SK-N-MC (cell line): ENCODE results near the gene BAHCC1.

ENCODE experiments used
- DNase-seq: peaks from one replicate; pipeline ENCODE4 v3.0.0-alpha.2; 2011; ENCODE audit warnings: low read depth, low spot score
- H3K27ac ChIP-seq: fragments of 200-600 bp; sonication (generic); 2 replicates; pipeline ENCODE4 v1.5.1; 2016; ENCODE audit warnings: mixed run types
- H3K36me3 ChIP-seq: fragments of 200-600 bp; sonication (generic); 2 replicates; pipeline ENCODE4 v1.6.1; 2017; ENCODE audit warnings: antibody characterized with exemption, low read length, mixed read lengths; ENCODE audit not compliant: insufficient read depth
- H3K4me3 ChIP-seq: fragments of 200-600 bp; sonication (generic); 2 replicates; pipeline ENCODE4 v1.5.1; 2016
- H3K9ac ChIP-seq: fragments of 200-600 bp; sonication (generic); 2 replicates; pipeline ENCODE4 v1.8.0; 2017; ENCODE audit warnings: mixed run types, mixed read lengths; ENCODE audit not compliant: insufficient read length
- H3K9me3 ChIP-seq: fragments of 200-600 bp; sonication (generic); 2 replicates; pipeline ENCODE4 v1.6.1; 2017; ENCODE audit warnings: low read depth, mild to moderate bottlenecking, antibody characterized with exemption, low read length, moderate library complexity, mixed read lengths
- EZH2 ChIP-seq: fragments of 200-600 bp; sonication (generic); IDR thresholded peaks from one replicate; pipeline ENCODE4 v1.6.1; 2017; ENCODE audit warnings: antibody characterized with exemption
- FOXP2 ChIP-seq: optimal IDR thresholded peaks from 2 replicates; pipeline ENCODE3; 2011; ENCODE audit warnings: mild to moderate bottlenecking, moderate library complexity; ENCODE audit not compliant: insufficient read depth; ENCODE audit errors: extremely low read length, control extremely low read depth
- POLR2AphosphoS5 ChIP-seq: IDR thresholded peaks from 2 replicates; pipeline ENCODE4 v1.6.1; 2012; ENCODE audit warnings: mild to moderate bottlenecking, low read depth, low read length, borderline replicate concordance

BAHCC1 gene

GRCh38 chr17:81476097-81476496, 80.8 kb downstream of the BAHCC1 start:
- no peaks in the 10 kb centered on the region for H3K9me3 ChIP-seq
- DNase-seq, result no peak
- no peak overlapping the region for H3K9ac ChIP-seq
- no peaks in the 10 kb centered on the region for H3K36me3 ChIP-seq
- TF ChIP-seq FOXP2 (no peak), POLR2AphosphoS5 (no peak), EZH2 (no peak)
- no peak overlapping the region for H3K27ac ChIP-seq
- H3K4me3 ChIP-seq, result no peak overlapping the region

GRCh38 chr17:81476635-81477034, 81.4 kb downstream of the BAHCC1 start:
- Histone ChIP-seq H3K36me3 (no peaks in the 10 kb centered on the region), H3K4me3 (no peak overlapping the region), H3K27ac (no peak overlapping the region), H3K9ac (no peak overlapping the region), H3K9me3 (no peaks in the 10 kb centered on the region)
- TF ChIP-seq EZH2 (no peak), POLR2AphosphoS5 (no peak), FOXP2 (no peak)
- DNase-seq, result no peak

- no peaks in the 10 kb centered on the region for H3K9me3 ChIP-seq
- no peaks in the 10 kb centered on the region for H3K36me3 ChIP-seq
- DNase-seq, result no peak
These were observed 81.9 kb downstream of the BAHCC1 start for GRCh38 chr17:81477173-81477572.

GRCh38 chr17:81478119-81478518, 82.9 kb downstream of the BAHCC1 start:
- no peak overlapping the region for H3K4me3 ChIP-seq
- TF ChIP-seq POLR2AphosphoS5, result no peak
- no peak overlapping the region for H3K9ac ChIP-seq
- DNase-seq, result no peak
- no peak overlapping the region for H3K27ac ChIP-seq
- H3K36me3 ChIP-seq, result no peaks in the 10 kb centered on the region
- no peaks in the 10 kb centered on the region for H3K9me3 ChIP-seq

More at GRCh38 chr17:81477173-81477572, 81.9 kb downstream of the BAHCC1 start:
- Histone ChIP-seq H3K27ac (no peak overlapping the region), H3K9ac (no peak overlapping the region), H3K4me3 (no peak overlapping the region)
- TF ChIP-seq POLR2AphosphoS5 (no peak), FOXP2 (no peak), EZH2 (no peak)

GRCh38 chr17:81479175-81480071, 84.2 kb downstream of the BAHCC1 start:
- TF ChIP-seq FOXP2, result no peak
- no peak for TF ChIP-seq POLR2AphosphoS5
- H3K36me3 ChIP-seq, result no peaks in the 10 kb centered on the region
- H3K4me3 ChIP-seq, result no peak overlapping the region
- no peak overlapping the region for H3K9ac ChIP-seq
- H3K9me3 ChIP-seq, result no peaks in the 10 kb centered on the region
- no peak for DNase-seq
- H3K27ac ChIP-seq, result peak overlapping the region; percentile 35; the same call in 1 of the 2 replicates

GRCh38 chr17:81480140-81481072, 85.1 kb downstream of the BAHCC1 start:
- H3K9me3 ChIP-seq, result no peaks in the 10 kb centered on the region
- no peaks in the 10 kb centered on the region for H3K36me3 ChIP-seq
- peak overlapping the region; percentile 67; the same call in 1 of the 2 replicates for H3K27ac ChIP-seq
- peak overlapping the region; percentile 83 for H3K4me3 ChIP-seq
- TF ChIP-seq EZH2 (no peak), FOXP2 (no peak), POLR2AphosphoS5 (no peak; the same call in 1 of the 2 replicates)
- DNase-seq, result no peak
- peak overlapping the region; percentile 34 for H3K9ac ChIP-seq

- H3K4me3 ChIP-seq, result peak overlapping the region; percentile 83
- H3K27ac ChIP-seq, result peak overlapping the region; percentile 79
These were observed 86.0 kb downstream of the BAHCC1 start for GRCh38 chr17:81481073-81481799.

More at GRCh38 chr17:81481073-81481799, 86.0 kb downstream of the BAHCC1 start:
- TF ChIP-seq EZH2, result no peak
- peak; percentile 53 for TF ChIP-seq POLR2AphosphoS5
- no peak for TF ChIP-seq FOXP2
- no peak for DNase-seq
- Histone ChIP-seq H3K9ac (peak overlapping the region; percentile 52), H3K9me3 (no peaks in the 10 kb centered on the region), H3K36me3 (no peaks in the 10 kb centered on the region)
